Neural cell (in vitro differentiated cells): ENCODE data around the gene APOBR.

Experiments
- EP300 ChIP-seq: fragments of 450-650 bp; conservative IDR thresholded peaks from 2 replicates; pipeline ENCODE4 v1.6.1; 2014; ENCODE audit warnings: antibody characterized with exemption, mild to moderate bottlenecking, moderate library complexity; ENCODE audit not compliant: poor library complexity, severe bottlenecking
- EZH2 ChIP-seq: fragments of 200-600, 300-800 bp; shearing (Covaris generic), sonication (generic); IDR thresholded peaks from 2 replicates; pipeline ENCODE4 v1.6.1; 2014; ENCODE audit warnings: antibody characterized with exemption, low read length, borderline replicate concordance, mild to moderate bottlenecking; ENCODE audit not compliant: insufficient read depth, poor library complexity, severe bottlenecking
- POLR2AphosphoS5 ChIP-seq: IDR thresholded peaks from 2 replicates; pipeline ENCODE4 v1.6.1; 2012
- RAD21 ChIP-seq: fragments of 450-650 bp; conservative IDR thresholded peaks from 2 replicates; pipeline ENCODE4 v1.6.1; 2014; ENCODE audit warnings: antibody characterized with exemption, mild to moderate bottlenecking, moderate library complexity
- SMC3 ChIP-seq: fragments of 450-650 bp; conservative IDR thresholded peaks from 2 replicates; pipeline ENCODE4 v1.6.1; 2014; ENCODE audit warnings: antibody characterized with exemption, mild to moderate bottlenecking, moderate library complexity; ENCODE audit not compliant: poor library complexity
- TAF1 ChIP-seq: IDR thresholded peaks from 2 replicates; pipeline ENCODE4 v1.6.1; 2012; ENCODE audit warnings: low read depth
- TF ChIP-seq, protein P1 (sequence below): fragments of 450-650 bp; IDR thresholded peaks from 2 replicates; pipeline ENCODE4 v1.5.1; 2014; ENCODE audit warnings: antibody characterized with exemption, mild to moderate bottlenecking, moderate library complexity; ENCODE audit not compliant: poor library complexity, severe bottlenecking
- TF ChIP-seq, protein P2 (sequence below): IDR thresholded peaks from 2 replicates; pipeline ENCODE4 v1.6.1; 2012; ENCODE audit warnings: borderline replicate concordance

DNA sequence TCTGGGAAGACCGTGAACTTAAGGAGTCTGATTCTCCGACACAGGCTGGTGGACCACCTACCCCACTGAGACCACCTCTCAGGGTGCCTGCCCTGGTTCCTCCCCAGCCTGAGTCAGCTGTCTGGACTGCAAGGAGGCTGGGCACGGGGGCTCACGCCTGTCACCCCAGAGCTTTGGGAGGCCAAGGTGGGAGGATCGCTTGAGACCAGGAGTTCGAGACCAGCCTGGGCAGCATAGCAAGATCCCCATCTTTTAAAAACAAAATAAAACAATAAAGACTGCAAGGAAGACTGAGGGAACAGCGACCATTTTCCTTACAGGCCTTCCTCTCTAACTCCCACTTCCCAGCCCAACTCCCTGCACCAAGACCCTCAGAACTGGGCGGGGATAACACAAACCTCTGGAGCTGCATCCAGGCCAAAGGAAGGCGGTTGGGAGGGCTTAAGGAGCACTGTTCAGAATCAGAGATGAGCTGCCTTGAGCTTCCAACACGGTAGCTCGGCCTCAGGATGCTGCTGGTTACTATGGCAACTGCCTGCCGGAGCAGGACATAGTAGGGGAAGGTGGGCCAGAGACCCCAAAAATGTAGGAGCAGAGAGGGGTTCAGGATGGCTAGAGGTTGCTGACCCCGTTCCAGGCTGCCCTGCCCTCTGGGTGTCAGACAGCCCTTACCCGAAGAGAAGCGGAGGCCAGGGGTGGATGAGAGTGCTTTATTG lies 4.4 kb downstream of the APOBR start:
- TF ChIP-seq, protein P1, sequence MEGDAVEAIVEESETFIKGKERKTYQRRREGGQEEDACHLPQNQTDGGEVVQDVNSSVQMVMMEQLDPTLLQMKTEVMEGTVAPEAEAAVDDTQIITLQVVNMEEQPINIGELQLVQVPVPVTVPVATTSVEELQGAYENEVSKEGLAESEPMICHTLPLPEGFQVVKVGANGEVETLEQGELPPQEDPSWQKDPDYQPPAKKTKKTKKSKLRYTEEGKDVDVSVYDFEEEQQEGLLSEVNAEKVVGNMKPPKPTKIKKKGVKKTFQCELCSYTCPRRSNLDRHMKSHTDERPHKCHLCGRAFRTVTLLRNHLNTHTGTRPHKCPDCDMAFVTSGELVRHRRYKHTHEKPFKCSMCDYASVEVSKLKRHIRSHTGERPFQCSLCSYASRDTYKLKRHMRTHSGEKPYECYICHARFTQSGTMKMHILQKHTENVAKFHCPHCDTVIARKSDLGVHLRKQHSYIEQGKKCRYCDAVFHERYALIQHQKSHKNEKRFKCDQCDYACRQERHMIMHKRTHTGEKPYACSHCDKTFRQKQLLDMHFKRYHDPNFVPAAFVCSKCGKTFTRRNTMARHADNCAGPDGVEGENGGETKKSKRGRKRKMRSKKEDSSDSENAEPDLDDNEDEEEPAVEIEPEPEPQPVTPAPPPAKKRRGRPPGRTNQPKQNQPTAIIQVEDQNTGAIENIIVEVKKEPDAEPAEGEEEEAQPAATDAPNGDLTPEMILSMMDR, result no peak
- no peak for TF ChIP-seq POLR2AphosphoS5
- no peak for TF ChIP-seq TAF1
- TF ChIP-seq EP300, result no peak
- no peak for TF ChIP-seq RAD21
- TF ChIP-seq EZH2, result no peak
- TF ChIP-seq SMC3, result no peak
- TF ChIP-seq, protein P2, sequence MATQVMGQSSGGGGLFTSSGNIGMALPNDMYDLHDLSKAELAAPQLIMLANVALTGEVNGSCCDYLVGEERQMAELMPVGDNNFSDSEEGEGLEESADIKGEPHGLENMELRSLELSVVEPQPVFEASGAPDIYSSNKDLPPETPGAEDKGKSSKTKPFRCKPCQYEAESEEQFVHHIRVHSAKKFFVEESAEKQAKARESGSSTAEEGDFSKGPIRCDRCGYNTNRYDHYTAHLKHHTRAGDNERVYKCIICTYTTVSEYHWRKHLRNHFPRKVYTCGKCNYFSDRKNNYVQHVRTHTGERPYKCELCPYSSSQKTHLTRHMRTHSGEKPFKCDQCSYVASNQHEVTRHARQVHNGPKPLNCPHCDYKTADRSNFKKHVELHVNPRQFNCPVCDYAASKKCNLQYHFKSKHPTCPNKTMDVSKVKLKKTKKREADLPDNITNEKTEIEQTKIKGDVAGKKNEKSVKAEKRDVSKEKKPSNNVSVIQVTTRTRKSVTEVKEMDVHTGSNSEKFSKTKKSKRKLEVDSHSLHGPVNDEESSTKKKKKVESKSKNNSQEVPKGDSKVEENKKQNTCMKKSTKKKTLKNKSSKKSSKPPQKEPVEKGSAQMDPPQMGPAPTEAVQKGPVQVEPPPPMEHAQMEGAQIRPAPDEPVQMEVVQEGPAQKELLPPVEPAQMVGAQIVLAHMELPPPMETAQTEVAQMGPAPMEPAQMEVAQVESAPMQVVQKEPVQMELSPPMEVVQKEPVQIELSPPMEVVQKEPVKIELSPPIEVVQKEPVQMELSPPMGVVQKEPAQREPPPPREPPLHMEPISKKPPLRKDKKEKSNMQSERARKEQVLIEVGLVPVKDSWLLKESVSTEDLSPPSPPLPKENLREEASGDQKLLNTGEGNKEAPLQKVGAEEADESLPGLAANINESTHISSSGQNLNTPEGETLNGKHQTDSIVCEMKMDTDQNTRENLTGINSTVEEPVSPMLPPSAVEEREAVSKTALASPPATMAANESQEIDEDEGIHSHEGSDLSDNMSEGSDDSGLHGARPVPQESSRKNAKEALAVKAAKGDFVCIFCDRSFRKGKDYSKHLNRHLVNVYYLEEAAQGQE, result no peak
